Upper lobe of left lung (tissue), 6 donors: Measurements from ENCODE around the gene DGKG. TPM values are rescaled to one million over a fixed set of nuclear protein-coding genes. Genes with fewer than 3 reads are reported as not detected.

Experiments used
- ATAC-seq, 2 donors: fragments of 200-7000 bp; cut with Tn5 transposase; one replicate each; pipeline ENCODE4 v1.9.1; 2022; ENCODE audit warnings: mild to moderate bottlenecking in 2 of 2, moderate library complexity in 2 of 2; ENCODE audit not compliant: low FRiP score in 2 of 2
- DNase-seq, 2 donors: peaks; one replicate each; pipeline ENCODE4 v3.0.0-alpha.2; 2019 to 2020
- H3K27ac ChIP-seq, 4 donors: fragments of 200-600 bp; sonication (generic); one replicate each; pipeline ENCODE4 v1.5.1; 2016 to 2019
- H3K27me3 ChIP-seq, 4 donors: fragments of 200-600 bp; sonication (generic); one replicate each; pipeline ENCODE4 v1.5.1; 2017 to 2019
- H3K36me3 ChIP-seq, 4 donors: fragments of 200-600 bp; sonication (generic); one replicate each; pipeline ENCODE4 v1.5.1; 2016 to 2019
- H3K4me1 ChIP-seq, 4 donors: fragments of 200-600 bp; sonication (generic); one replicate each; pipeline ENCODE4 v1.5.1; 2018 to 2019
- H3K4me3 ChIP-seq, 4 donors: fragments of 200-600 bp; sonication (generic); one replicate each; pipeline ENCODE4 v1.5.1; 2017 to 2019; ENCODE audit warnings: mild to moderate bottlenecking in 2 of 4, moderate library complexity in 1 of 4
- H3K9me3 ChIP-seq, 4 donors: fragments of 200-600 bp; sonication (generic); one replicate each; pipeline ENCODE4 v1.5.1; 2018 to 2019
- CTCF ChIP-seq, 6 experiments: fragments of 450-650 bp in 4 of 6; fragments of 200-600 bp in 2 of 6; sonication (generic) in 2 of 6; IDR thresholded peaks; one replicate each; pipeline ENCODE4 v1.5.1; 2016 to 2019; ENCODE audit warnings: antibody characterized with exemption in 6 of 6
- EP300 ChIP-seq, 4 donors: sonication (generic); formaldehyde crosslinking; IDR thresholded peaks; one replicate each; pipeline ENCODE4 v1.5.1; 2017; ENCODE audit warnings: antibody characterized with exemption in 4 of 4, control low read depth in 2 of 4
- POLR2A ChIP-seq, 4 donors: fragments of 450-650 bp; IDR thresholded peaks; one replicate each; pipeline ENCODE4 v1.5.1; 2016 to 2017; ENCODE audit warnings: antibody characterized with exemption in 4 of 4, mild to moderate bottlenecking in 2 of 4
- POLR2AphosphoS5 ChIP-seq, 2 donors: sonication (generic); formaldehyde crosslinking; IDR thresholded peaks; one replicate each; pipeline ENCODE4 v1.5.1; 2017; ENCODE audit warnings: antibody characterized with exemption in 2 of 2
- WGBS, 2 donors: methylation state at CpG; one replicate each; pipeline ENCODE4 v1.1.5; 2017 to 2018; 5-methylcytosine and 5-hydroxymethylcytosine counted together
- total RNA-seq, 6 donors: library from RNA; depleted of rRNA in 4 of 6; stranded (reverse); fragments of >200 nt in 4 of 6; gene quantifications; one replicate each; pipeline versions ENCODE4 v1.1.0 to v1.2.1, GENCODE V29; 2016 to 2021
- donor health status: DM: no; HTN: no; CAD: no; lungs with moderate emphysema.
- donor health status: DM: no; HTN: yes; CAD: no; lungs with severe emphysema.

Gene DGKG
- total RNA-seq, 6 donors from 2014 or later, result 4.4 to 32.5 (median 6.5) TPM

GRCh38 chr3:186319945-186320344 is 42.1 kb downstream of the DGKG start:
- H3K4me3 ChIP-seq, result no peak overlapping the region
- WGBS, 2 donors, result 85 to 91% methylated on average over 7 of the region's 7 CpGs
- no peak for ATAC-seq
- DNase-seq, result no peak
- no peaks in the 10 kb centered on the region for H3K4me1 ChIP-seq
- TF ChIP-seq POLR2A (IDR thresholded peaks at IDR 0.05), result no peak
- TF ChIP-seq EP300 (IDR thresholded peaks at IDR 0.05), result no peak
- TF ChIP-seq POLR2AphosphoS5 (IDR thresholded peaks at IDR 0.05), result no peak
- no peak for TF ChIP-seq CTCF (IDR thresholded peaks at IDR 0.05)
- no peak overlapping the region for H3K27ac ChIP-seq
- no peaks in the 10 kb centered on the region for H3K9me3 ChIP-seq
- peaks cover 0 to 3% (median 0%) of the 10 kb centered on the region in 4 donors for H3K36me3 ChIP-seq
- H3K27me3 ChIP-seq, result no peaks in the 10 kb centered on the region

- no peak for TF ChIP-seq CTCF (IDR thresholded peaks at IDR 0.05)
- TF ChIP-seq POLR2A (IDR thresholded peaks at IDR 0.05), result no peak
- TF ChIP-seq POLR2AphosphoS5 (IDR thresholded peaks at IDR 0.05), result no peak
- DNase-seq, result no peak
- H3K27ac ChIP-seq, result no peak overlapping the region
- no peak overlapping the region for H3K4me3 ChIP-seq
- H3K4me1 ChIP-seq, result no peaks in the 10 kb centered on the region
- peaks cover 0 to 3% (median 0%) of the 10 kb centered on the region in 4 donors for H3K36me3 ChIP-seq
- H3K27me3 ChIP-seq, result no peaks in the 10 kb centered on the region
- no peaks in the 10 kb centered on the region for H3K9me3 ChIP-seq
- ATAC-seq, result no peak
- WGBS, 2 donors, result 78 to 79% methylated on average over 4 of the region's 4 CpGs
Measured at GRCh38 chr3:186318135-186318534, 43.9 kb downstream of the DGKG start.

GRCh38 chr3:186317478-186317877 is 44.6 kb downstream of the DGKG start:
- no peak overlapping the region for H3K4me3 ChIP-seq
- H3K27me3 ChIP-seq, result no peaks in the 10 kb centered on the region
- no peaks in the 10 kb centered on the region for H3K9me3 ChIP-seq
- H3K27ac ChIP-seq, result no peak overlapping the region
- H3K4me1 ChIP-seq, result no peaks in the 10 kb centered on the region
- H3K36me3 ChIP-seq, result peaks cover 0 to 3% (median 0%) of the 10 kb centered on the region in 4 donors
- TF ChIP-seq POLR2AphosphoS5 (IDR thresholded peaks at IDR 0.05), result no peak
- no peak for TF ChIP-seq POLR2A (IDR thresholded peaks at IDR 0.05)
- WGBS, 2 donors, result 87 to 89% methylated on average over 7 of the region's 7 CpGs
- ATAC-seq (no peak), DNase-seq (no peak)

GRCh38 chr3:186316666-186317260 is 45.3 kb downstream of the DGKG start:
- peaks cover 0 to 3% (median 0%) of the 10 kb centered on the region in 4 donors for H3K36me3 ChIP-seq
- 82 to 86% methylated on average over 9 of the region's 9 CpGs for WGBS, 2 donors
- no peaks in the 10 kb centered on the region for H3K4me1 ChIP-seq
- no peaks in the 10 kb centered on the region for H3K9me3 ChIP-seq
- DNase-seq (no peak), ATAC-seq (no peak)
- H3K27me3 ChIP-seq, result no peaks in the 10 kb centered on the region
- TF ChIP-seq EP300 (IDR thresholded peaks at IDR 0.05) (no peak), POLR2A (IDR thresholded peaks at IDR 0.05) (no peak), CTCF (IDR thresholded peaks at IDR 0.05) (no peak), POLR2AphosphoS5 (IDR thresholded peaks at IDR 0.05) (no peak)
- H3K27ac ChIP-seq, result no peak overlapping the region
- no peak overlapping the region for H3K4me3 ChIP-seq

GRCh38 chr3:186315581-186316354 is 46.3 kb downstream of the DGKG start:
- DNase-seq, result no peak
- no peak for ATAC-seq
- WGBS, 2 donors, result 86 to 90% methylated on average over 5 of the region's 5 CpGs
- Histone ChIP-seq H3K36me3 (peaks cover 0 to 3% (median 0%) of the 10 kb centered on the region in 4 donors), H3K4me1 (no peaks in the 10 kb centered on the region), H3K27ac (no peak overlapping the region), H3K27me3 (no peaks in the 10 kb centered on the region), H3K9me3 (no peaks in the 10 kb centered on the region), H3K4me3 (no peak overlapping the region)
- no peak for TF ChIP-seq POLR2A (IDR thresholded peaks at IDR 0.05)
- TF ChIP-seq POLR2AphosphoS5 (IDR thresholded peaks at IDR 0.05), result no peak
- TF ChIP-seq CTCF (IDR thresholded peaks at IDR 0.05), result no peak
- TF ChIP-seq EP300 (IDR thresholded peaks at IDR 0.05), result no peak
